Measurements from ENCODE around the gene ARMC5. TPM values are rescaled to one million over a fixed set of nuclear protein-coding genes. Genes with fewer than 3 reads are reported as not detected.

ARMC5 gene
- total and polyA plus RNA-seq, 9 of the 15 experiments (the other 6 are each of a cell fraction or from before 2014, with no cell fraction given): 0.11 to 13.5 (median 2.1) TPM

GRCh38 chr16:31458073-31458843 is 1.0 kb upstream of the ARMC5 start (continued):
- peak; percentile 38; the same call in 1 of the 2 replicates for TF ChIP-seq NKRF (IDR thresholded peaks at IDR 0.05; ENCODE audit: borderline replicate concordance)
- TF ChIP-seq CBX5 (IDR thresholded peaks at IDR 0.05; ENCODE audit: borderline replicate concordance, low read depth): peak; percentile 29; the same call in 1 of the 2 replicates
- TF ChIP-seq TOE1 (IDR thresholded peaks at IDR 0.05; ENCODE audit: borderline replicate concordance): peak; percentile 56; the same call in 1 of the 2 replicates
- TF ChIP-seq TOE1 (CRISPR knock-in tag; IDR thresholded peaks at IDR 0.05; ENCODE audit: borderline replicate concordance, low read depth): no peak
- TF ChIP-seq ZBTB33 (CRISPR knock-in tag; IDR thresholded peaks at IDR 0.05): no peak
- peak; percentile 68; the same call in 1 of the 2 replicates for TF ChIP-seq CTBP1 (IDR thresholded peaks at IDR 0.05; ENCODE audit: borderline replicate concordance)
- TF ChIP-seq HBP1 (CRISPR knock-in tag; IDR thresholded peaks at IDR 0.05): peak; percentile 75; the same call in 1 of the 2 replicates
- TF ChIP-seq ZBTB9 (CRISPR knock-in tag; IDR thresholded peaks at IDR 0.05): peak; percentile 51; the same call in 1 of the 2 replicates
- no peak for TF ChIP-seq EGR1 (conservative IDR thresholded peaks at IDR 0.05)
- peak; percentile 66; the same call in 1 of the 2 replicates for TF ChIP-seq TFAP4 (CRISPR knock-in tag; IDR thresholded peaks at IDR 0.05; ENCODE audit: borderline replicate concordance)
- TF ChIP-seq KDM2B (CRISPR knock-in tag; IDR thresholded peaks at IDR 0.05): peak; percentile 40; the same call in 1 of the 2 replicates
- TF ChIP-seq RBBP5 (IDR thresholded peaks at IDR 0.05; ENCODE audit: borderline replicate concordance, insufficient read depth, low read length, poor library complexity, severe bottlenecking): peak; percentile 38
- no peak for TF ChIP-seq ZNF3 (CRISPR knock-in tag; IDR thresholded peaks at IDR 0.05)
- no peak for TF ChIP-seq SETDB1 (IDR thresholded peaks at IDR 0.05; ENCODE audit: low read length)
- TF ChIP-seq FOXJ2 (tag; IDR thresholded peaks at IDR 0.05): peak; percentile 4; the same call in 1 of the 2 replicates
- peak in 1 of 2 experiments; percentile 85; a peak in 2 of 4 replicates for TF ChIP-seq FOXK2 (conservative IDR thresholded peaks at IDR 0.05 in 1 of 2, IDR thresholded peaks at IDR 0.05 in 1 of 2; ENCODE audit: low read depth in 2 of 2)
